ENCODE data around the gene FMOD. TPM values are rescaled to one million over a fixed set of nuclear protein-coding genes. Genes with fewer than 3 reads are reported as not detected.
A peak's percentile ranks its signal among the peaks of the same experiment; 100 is the strongest.

The FMOD gene
- polyA plus RNA-seq, 3 donors = not detected

- Mint-ChIP-seq H3K27me3 (ENCODE audit: low read depth in 3 of 3) (peaks cover 0 to 2% (median 0%) of the 10 kb centered on the region in 3 donors), H3K36me3 (no peaks in the 10 kb centered on the region), H3K27ac (peak overlapping the region; percentile 68 to 96 (median 95)), H3K4me3 (peak overlapping the region in 1 of 2 donors; percentile 73), H3K9me3 (no peaks in the 10 kb centered on the region), H3K4me1 (peaks cover 82% of the 10 kb centered on the region)
- Histone ChIP-seq H3K4me3 (replicated peaks in 1 of 3; ENCODE audit: low read depth in 2 of 3, low read length in 3 of 3) (peak overlapping the region in 1 of 3 experiments; percentile 74), H3K27ac (ENCODE audit: low read depth in 1 of 2, low read length in 2 of 2) (peak overlapping the region; percentile 81 to 93), H3K4me2 (replicated peaks; ENCODE audit: extremely low read depth, low read length, poor library complexity, severe bottlenecking) (peak overlapping the region; percentile 87), H4K20me1 (ENCODE audit: insufficient read depth, low read length) (no peaks in the 10 kb centered on the region), H3K9ac (ENCODE audit: insufficient read depth, low read length, poor library complexity, severe bottlenecking) (no peak overlapping the region), H3K27me3 (ENCODE audit: control insufficient read depth in 2 of 2, insufficient read depth in 2 of 2, low read length in 2 of 2) (no peaks in the 10 kb centered on the region), H2AFZ (ENCODE audit: insufficient read depth, low read depth, low read length, poor library complexity, severe bottlenecking) (no peak overlapping the region), H3K4me1 (ENCODE audit: control insufficient read depth in 1 of 2, insufficient read depth in 2 of 2, low read length in 2 of 2) (peaks cover 84 to 87% of the 10 kb centered on the region in 2 donors), H3K79me2 (ENCODE audit: insufficient read depth, low read length) (peaks cover 5% of the 10 kb centered on the region), H3K9me3 (replicated peaks in 1 of 2; ENCODE audit: control insufficient read depth in 1 of 2, insufficient read depth in 1 of 2, low read length in 2 of 2) (no peaks in the 10 kb centered on the region), H3K36me3 (replicated peaks in 1 of 2; ENCODE audit: control insufficient read depth in 1 of 2, insufficient read depth in 2 of 2, low read length in 2 of 2) (no peaks in the 10 kb centered on the region)
- intact Hi-C loops (cut with micrococcal nuclease) = no loop called here
- WGBS (ENCODE audit: insufficient coverage) = no CpG with 5 or more reads among the region's 3 CpGs
- DNase-seq = no peak
- TF ChIP-seq, protein P1, sequence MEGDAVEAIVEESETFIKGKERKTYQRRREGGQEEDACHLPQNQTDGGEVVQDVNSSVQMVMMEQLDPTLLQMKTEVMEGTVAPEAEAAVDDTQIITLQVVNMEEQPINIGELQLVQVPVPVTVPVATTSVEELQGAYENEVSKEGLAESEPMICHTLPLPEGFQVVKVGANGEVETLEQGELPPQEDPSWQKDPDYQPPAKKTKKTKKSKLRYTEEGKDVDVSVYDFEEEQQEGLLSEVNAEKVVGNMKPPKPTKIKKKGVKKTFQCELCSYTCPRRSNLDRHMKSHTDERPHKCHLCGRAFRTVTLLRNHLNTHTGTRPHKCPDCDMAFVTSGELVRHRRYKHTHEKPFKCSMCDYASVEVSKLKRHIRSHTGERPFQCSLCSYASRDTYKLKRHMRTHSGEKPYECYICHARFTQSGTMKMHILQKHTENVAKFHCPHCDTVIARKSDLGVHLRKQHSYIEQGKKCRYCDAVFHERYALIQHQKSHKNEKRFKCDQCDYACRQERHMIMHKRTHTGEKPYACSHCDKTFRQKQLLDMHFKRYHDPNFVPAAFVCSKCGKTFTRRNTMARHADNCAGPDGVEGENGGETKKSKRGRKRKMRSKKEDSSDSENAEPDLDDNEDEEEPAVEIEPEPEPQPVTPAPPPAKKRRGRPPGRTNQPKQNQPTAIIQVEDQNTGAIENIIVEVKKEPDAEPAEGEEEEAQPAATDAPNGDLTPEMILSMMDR (IDR thresholded peaks at IDR 0.05) = no peak
Observed at GRCh38 chr1:203323587-203323986, 27.3 kb downstream of the FMOD start.

DNA sequence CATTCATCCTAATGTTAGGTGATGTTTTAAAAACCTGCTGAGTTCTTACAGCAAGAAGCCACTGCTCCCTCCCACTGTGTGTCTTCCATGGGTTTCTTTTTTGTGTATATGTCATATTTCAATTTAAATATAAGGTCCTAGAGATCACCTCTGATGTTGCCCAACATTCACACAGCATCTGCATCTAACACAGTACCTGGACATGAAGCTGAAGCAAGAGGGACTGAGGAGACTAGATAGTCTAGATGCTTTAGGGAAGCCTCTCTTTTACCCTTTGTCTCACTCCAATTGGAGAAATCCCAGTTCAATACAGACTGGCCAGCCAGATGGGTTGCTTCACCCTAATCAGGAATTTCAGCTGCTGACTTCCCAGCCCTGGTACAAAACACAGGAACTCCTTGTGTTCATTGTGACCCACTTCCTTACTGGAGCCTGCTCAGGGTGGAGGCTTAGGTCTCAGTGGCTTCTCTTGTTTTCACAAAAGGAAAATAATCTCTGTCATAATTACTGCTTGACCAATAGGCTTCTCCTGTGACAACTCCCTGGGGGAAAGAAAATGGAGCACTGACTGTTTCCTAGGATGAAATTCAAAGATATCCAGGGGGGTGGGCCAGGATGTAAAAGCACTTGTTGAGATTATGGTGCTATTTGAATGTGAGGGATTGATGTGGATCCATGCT lies 28.3 kb downstream of the FMOD start:
- peaks cover 77% of the 10 kb centered on the region for H3K4me1 Mint-ChIP-seq
- H3K9ac ChIP-seq (ENCODE audit: insufficient read depth, low read length, poor library complexity, severe bottlenecking) = no peak overlapping the region
- H3K4me3 Mint-ChIP-seq = peak overlapping the region in 1 of 2 donors; percentile 3
- peak overlapping the region in 5 of 7 donors; percentile 5 to 63 (median 55) for H3K27ac Mint-ChIP-seq
- no peak overlapping the region for H3K27ac ChIP-seq (ENCODE audit: low read depth in 1 of 2, low read length in 2 of 2)
- H3K9me3 Mint-ChIP-seq = peaks cover 0 to 2% (median 0%) of the 10 kb centered on the region in 7 donors
- intact Hi-C loops (cut with micrococcal nuclease) = no loop called here
- no peaks in the 10 kb centered on the region for H3K36me3 ChIP-seq (replicated peaks in 1 of 2; ENCODE audit: control insufficient read depth in 1 of 2, insufficient read depth in 2 of 2, low read length in 2 of 2)
- TF ChIP-seq, protein P1 (IDR thresholded peaks at IDR 0.05) = no peak
- peaks cover 0 to 2% (median 0%) of the 10 kb centered on the region in 3 donors for H3K27me3 Mint-ChIP-seq (ENCODE audit: low read depth in 3 of 3)
- peak overlapping the region in 1 of 3 experiments; percentile 74 for H3K4me3 ChIP-seq (replicated peaks in 1 of 3; ENCODE audit: low read depth in 2 of 3, low read length in 3 of 3)
- peak overlapping the region; percentile 1 for H3K4me2 ChIP-seq (replicated peaks; ENCODE audit: extremely low read depth, low read length, poor library complexity, severe bottlenecking)
- H3K9me3 ChIP-seq (replicated peaks in 1 of 2; ENCODE audit: control insufficient read depth in 1 of 2, insufficient read depth in 1 of 2, low read length in 2 of 2) = no peaks in the 10 kb centered on the region
- no peak overlapping the region for H2AFZ ChIP-seq (ENCODE audit: insufficient read depth, low read depth, low read length, poor library complexity, severe bottlenecking)
- peak in 2 of 3 donors; percentile 31 to 37 for DNase-seq
- no peaks in the 10 kb centered on the region for H3K27me3 ChIP-seq (ENCODE audit: control insufficient read depth in 2 of 2, insufficient read depth in 2 of 2, low read length in 2 of 2)
- H4K20me1 ChIP-seq (ENCODE audit: insufficient read depth, low read length) = no peaks in the 10 kb centered on the region
- no peaks in the 10 kb centered on the region for H3K36me3 Mint-ChIP-seq
- H3K79me2 ChIP-seq (ENCODE audit: insufficient read depth, low read length) = peaks cover 5% of the 10 kb centered on the region
- peaks cover 76 to 79% of the 10 kb centered on the region in 2 donors for H3K4me1 ChIP-seq (ENCODE audit: control insufficient read depth in 1 of 2, insufficient read depth in 2 of 2, low read length in 2 of 2)

Measured in CD14-positive monocyte (primary cell).